SU-DHL-6 (cell line): ENCODE measurements around the gene TMEM178A.
"Not testable (repeated sequence)": the region's sequence is repeated elsewhere in the genome, so short reads cannot be mapped to it uniquely, and the experiment has no call there.

ENCODE experiments used
- H2AFZ ChIP-seq: fragments of 200-600 bp; sonication (generic); 2 replicates; pipeline ENCODE4 v1.6.1; 2014; ENCODE audit warnings: low read depth, mild to moderate bottlenecking, moderate library complexity, mixed read lengths, antibody characterized with exemption, low read length; ENCODE audit not compliant: severe bottlenecking
- H3F3A ChIP-seq: fragments of 200-600 bp; shearing (Covaris generic); 2 replicates; pipeline ENCODE4 v1.6.0; 2016; ENCODE audit warnings: antibody characterized with exemption, mild to moderate bottlenecking; ENCODE audit not compliant: insufficient read depth
- H3K27ac ChIP-seq: fragments of 200-600 bp; sonication (generic); 2 replicates; pipeline ENCODE4 v1.5.1; 2016; ENCODE audit warnings: low read depth, mild to moderate bottlenecking, low read length, moderate library complexity, mixed read lengths
- H3K27me3 ChIP-seq: fragments of 200-600 bp; sonication (generic), shearing (Covaris generic); 2 replicates; pipeline ENCODE4 v1.6.0; 2014; ENCODE audit warnings: mild to moderate bottlenecking, low read length
- H3K36me3 ChIP-seq: fragments of 200-600 bp; sonication (generic); 2 replicates; pipeline ENCODE4 v1.6.1; 2014; ENCODE audit warnings: mild to moderate bottlenecking, low read length, mixed read lengths
- H3K4me2 ChIP-seq: fragments of 300-600, 200-600 bp; shearing (Covaris generic), sonication (generic); 2 replicates; pipeline ENCODE4 v1.6.0; 2014; ENCODE audit warnings: low read length, low read depth, mild to moderate bottlenecking; ENCODE audit not compliant: poor library complexity, severe bottlenecking
- H3K4me3 ChIP-seq: fragments of 200-600 bp; sonication (generic); 2 replicates; pipeline ENCODE4 v1.5.1; 2014; ENCODE audit warnings: antibody characterized with exemption, low read length, mild to moderate bottlenecking, mixed read lengths; ENCODE audit not compliant: insufficient read depth, poor library complexity, severe bottlenecking
- H3K79me2 ChIP-seq: fragments of 200-600 bp; sonication (generic); 2 replicates; pipeline ENCODE4 v1.6.1; 2014; ENCODE audit warnings: mild to moderate bottlenecking, low read length, moderate library complexity; ENCODE audit not compliant: insufficient read depth
- H3K9ac ChIP-seq: fragments of 200-600 bp; sonication (generic); 2 replicates; pipeline ENCODE4 v1.7.0; 2014; ENCODE audit warnings: mild to moderate bottlenecking, low read length
- H3K9me2 ChIP-seq: fragments of 200-600 bp; sonication (generic); replicated peaks from 2 replicates; pipeline ENCODE4 v1.6.1; 2014; ENCODE audit warnings: low read length; ENCODE audit not compliant: insufficient read depth
- H3K9me3 ChIP-seq: fragments of 200-600 bp; sonication (generic); 2 replicates; pipeline ENCODE4 v1.6.1; 2014; ENCODE audit warnings: low read length, mixed read lengths; ENCODE audit not compliant: insufficient read depth
- H4K20me1 ChIP-seq: fragments of 200-600 bp; sonication (generic); 2 replicates; pipeline ENCODE4 v1.6.1; 2014; ENCODE audit warnings: low read depth, mild to moderate bottlenecking, antibody characterized with exemption, low read length, moderate library complexity, mixed read lengths
- EZH2phosphoT487 ChIP-seq: fragments of 200-600 bp; sonication (generic), shearing (Covaris generic); conservative IDR thresholded peaks from 2 replicates; pipeline ENCODE4 v1.6.1; 2018; ENCODE audit warnings: mild to moderate bottlenecking, antibody characterized with exemption, low read length, moderate library complexity, mixed read lengths
- TF ChIP-seq, protein P1 (sequence below): fragments of 200-600 bp; sonication (generic); IDR thresholded peaks from one replicate; pipeline ENCODE4 v1.5.1; 2017; ENCODE audit warnings: antibody characterized with exemption, mild to moderate bottlenecking, low read length, moderate library complexity; ENCODE audit not compliant: insufficient read depth, poor library complexity, severe bottlenecking

TMEM178A gene

DNA sequence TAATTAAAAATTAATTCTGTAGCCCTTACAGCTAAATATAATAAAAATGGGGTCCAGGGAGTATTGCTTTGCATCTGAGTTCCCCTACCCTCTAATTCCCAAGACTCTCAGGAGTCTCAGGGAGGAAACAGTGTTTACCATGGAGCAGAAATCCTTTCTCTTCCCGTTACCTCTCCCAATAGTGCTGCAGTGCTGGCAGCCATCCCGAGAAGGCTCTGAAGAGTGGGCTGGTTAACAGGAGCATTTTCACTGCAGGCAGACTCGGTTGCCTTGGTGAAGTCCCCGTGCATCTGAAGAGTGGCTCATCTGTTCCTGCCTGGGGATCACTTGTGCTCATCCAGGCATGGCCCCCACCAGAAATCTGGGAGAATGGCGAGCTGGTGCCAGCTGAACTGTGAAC lies 41.8 kb upstream of the TMEM178A start:
- H3K79me2 ChIP-seq = no peaks in the 10 kb centered on the region
- no peaks in the 10 kb centered on the region for H3F3A ChIP-seq
- H2AFZ ChIP-seq = no peak overlapping the region
- no peak overlapping the region for H3K4me2 ChIP-seq
- no peak overlapping the region for H3K9ac ChIP-seq
- H3K36me3 ChIP-seq = no peaks in the 10 kb centered on the region
- H3K27ac ChIP-seq = no peak overlapping the region
- no peaks in the 10 kb centered on the region for H3K9me2 ChIP-seq
- H3K9me3 ChIP-seq = no peaks in the 10 kb centered on the region
- TF ChIP-seq, protein P1, sequence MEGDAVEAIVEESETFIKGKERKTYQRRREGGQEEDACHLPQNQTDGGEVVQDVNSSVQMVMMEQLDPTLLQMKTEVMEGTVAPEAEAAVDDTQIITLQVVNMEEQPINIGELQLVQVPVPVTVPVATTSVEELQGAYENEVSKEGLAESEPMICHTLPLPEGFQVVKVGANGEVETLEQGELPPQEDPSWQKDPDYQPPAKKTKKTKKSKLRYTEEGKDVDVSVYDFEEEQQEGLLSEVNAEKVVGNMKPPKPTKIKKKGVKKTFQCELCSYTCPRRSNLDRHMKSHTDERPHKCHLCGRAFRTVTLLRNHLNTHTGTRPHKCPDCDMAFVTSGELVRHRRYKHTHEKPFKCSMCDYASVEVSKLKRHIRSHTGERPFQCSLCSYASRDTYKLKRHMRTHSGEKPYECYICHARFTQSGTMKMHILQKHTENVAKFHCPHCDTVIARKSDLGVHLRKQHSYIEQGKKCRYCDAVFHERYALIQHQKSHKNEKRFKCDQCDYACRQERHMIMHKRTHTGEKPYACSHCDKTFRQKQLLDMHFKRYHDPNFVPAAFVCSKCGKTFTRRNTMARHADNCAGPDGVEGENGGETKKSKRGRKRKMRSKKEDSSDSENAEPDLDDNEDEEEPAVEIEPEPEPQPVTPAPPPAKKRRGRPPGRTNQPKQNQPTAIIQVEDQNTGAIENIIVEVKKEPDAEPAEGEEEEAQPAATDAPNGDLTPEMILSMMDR = no peak
- no peak for TF ChIP-seq EZH2phosphoT487
- H3K4me3 ChIP-seq = no peak overlapping the region
- H3K27me3 ChIP-seq = no peaks in the 10 kb centered on the region
- H4K20me1 ChIP-seq = no peaks in the 10 kb centered on the region

DNA sequence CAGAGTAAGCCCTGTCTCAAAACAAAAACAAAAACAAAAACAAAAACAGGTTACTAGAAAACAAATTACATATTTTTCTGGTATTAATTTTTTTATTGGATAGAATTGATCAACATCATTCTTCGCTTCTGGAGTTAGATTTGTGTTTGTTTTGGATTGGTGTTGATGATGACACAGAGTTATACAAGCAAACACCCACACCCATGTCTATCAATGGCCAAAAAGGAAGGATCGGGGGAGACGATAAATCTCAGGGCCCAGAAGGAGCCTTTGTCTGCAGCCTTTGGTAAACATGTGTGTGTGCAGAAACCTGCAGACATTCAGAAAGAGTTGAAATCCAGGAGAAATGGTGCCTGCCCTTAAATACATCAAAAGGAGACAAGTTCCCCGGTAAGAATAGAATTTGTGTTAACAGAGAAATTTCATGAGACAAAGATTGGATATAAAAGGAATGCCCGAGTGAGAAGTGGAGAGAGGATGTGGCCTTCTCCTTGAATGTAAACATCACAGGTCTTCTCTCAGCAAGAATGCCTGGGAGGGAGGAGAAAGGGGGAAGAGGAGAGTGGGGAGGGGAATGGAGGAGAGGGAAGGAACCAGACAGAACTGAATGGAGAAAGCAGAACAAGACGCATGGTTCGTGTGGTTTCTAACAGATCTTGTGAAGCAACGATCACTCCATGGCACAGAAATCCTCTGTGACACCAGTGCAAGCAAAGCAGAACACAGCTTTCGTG lies 40.4 kb upstream of the TMEM178A start:
- Histone ChIP-seq H4K20me1 (no peaks in the 10 kb centered on the region), H3K4me3 (no peak overlapping the region), H3K79me2 (no peaks in the 10 kb centered on the region), H3K27me3 (no peaks in the 10 kb centered on the region), H3K9me3 (no peaks in the 10 kb centered on the region), H3K27ac (no peak overlapping the region), H3K36me3 (no peaks in the 10 kb centered on the region), H3K9me2 (no peaks in the 10 kb centered on the region), H3K4me2 (no peak overlapping the region), H3K9ac (no peak overlapping the region), H3F3A (no peaks in the 10 kb centered on the region), H2AFZ (no peak overlapping the region)
- TF ChIP-seq, protein P1 = no peak
- no peak for TF ChIP-seq EZH2phosphoT487

DNA sequence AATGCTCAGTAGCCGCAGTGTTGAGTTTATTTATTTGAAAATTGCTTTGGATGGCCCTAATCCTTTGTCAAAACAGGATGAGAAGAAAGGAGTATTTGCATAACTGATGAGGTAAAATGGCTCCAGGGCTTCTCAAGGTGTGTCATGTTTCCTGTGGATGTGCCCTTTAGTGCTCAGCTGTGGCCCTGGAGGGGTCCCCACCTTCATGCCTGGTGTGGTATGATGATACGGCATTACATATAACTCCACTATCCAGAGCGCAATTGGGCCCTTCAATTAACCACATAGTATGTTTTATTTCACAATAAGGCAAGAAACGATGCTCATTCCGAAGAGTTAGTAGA lies 39.8 kb upstream of the TMEM178A start:
- Histone ChIP-seq H3K36me3 (no peaks in the 10 kb centered on the region), H3K4me3 (no peak overlapping the region), H3K79me2 (no peaks in the 10 kb centered on the region), H3K9me2 (no peaks in the 10 kb centered on the region), H2AFZ (no peak overlapping the region), H3K9ac (no peak overlapping the region), H3F3A (no peaks in the 10 kb centered on the region), H3K27me3 (no peaks in the 10 kb centered on the region), H4K20me1 (no peaks in the 10 kb centered on the region), H3K4me2 (no peak overlapping the region), H3K9me3 (no peaks in the 10 kb centered on the region), H3K27ac (no peak overlapping the region)
- TF ChIP-seq EZH2phosphoT487 = no peak
- TF ChIP-seq, protein P1 = no peak

DNA sequence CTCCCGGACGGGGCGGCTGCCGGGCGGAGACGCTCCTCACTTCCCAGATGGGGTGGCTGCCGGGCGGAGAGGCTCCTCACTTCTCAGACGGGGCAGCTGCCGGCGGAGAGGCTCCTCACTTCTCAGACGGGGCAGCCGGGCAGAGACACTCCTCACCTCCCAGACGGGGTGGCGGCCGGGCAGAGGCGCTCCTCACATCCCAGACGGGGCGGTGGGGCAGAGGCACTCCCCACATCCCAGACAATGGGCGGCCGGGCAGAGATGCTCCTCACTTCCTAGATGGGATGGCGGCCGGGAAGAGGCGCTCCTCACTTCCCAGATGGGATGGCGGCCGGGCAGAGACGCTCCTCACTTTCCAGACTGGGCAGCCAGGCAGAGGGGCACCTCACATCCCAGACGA lies 37.4 kb upstream of the TMEM178A start:
- not testable (repeated sequence) for H4K20me1 ChIP-seq, H2AFZ ChIP-seq, H3K4me3 ChIP-seq, H3F3A ChIP-seq, H3K27me3 ChIP-seq, H3K9me3 ChIP-seq, H3K36me3 ChIP-seq, H3K9ac ChIP-seq, H3K27ac ChIP-seq, H3K4me2 ChIP-seq, H3K79me2 ChIP-seq, H3K9me2 ChIP-seq
